B cell (primary cell): ENCODE measurements around the gene MEIS2. TPM values are rescaled to one million over a fixed set of nuclear protein-coding genes. Genes with fewer than 3 reads are reported as not detected.

ENCODE experiments used
- ATAC-seq: fragments of 200-7000 bp; cut with Tn5 transposase; one replicate; pipeline ENCODE4 v1.10.0; 2021; ENCODE audit warnings: low read depth, mild to moderate bottlenecking, moderate number of reproducible peaks, moderate library complexity
- CTCF ChIA-PET: fragments of 350-600 bp; sonication (Branson Sonifier 250); formaldehyde crosslinking; loops from one replicate; lab custom pipeline; 2021; ENCODE audit warnings: antibody characterized with exemption, inconsistent platforms; lab: Charles Lee
- POLR2A ChIA-PET: fragments of 350-600 bp; sonication (Branson Sonifier 250); formaldehyde crosslinking; loops from one replicate; lab custom pipeline; 2021; ENCODE audit warnings: antibody characterized with exemption; lab: Charles Lee
- DNase-seq: peaks from one replicate; pipeline ENCODE4 v3.0.0; 2013
- H2AFZ ChIP-seq: 2 replicates; pipeline ENCODE4 v1.6.1; 2012; ENCODE audit warnings: mild to moderate bottlenecking, low read depth, low read length; ENCODE audit not compliant: insufficient read depth, poor library complexity, severe bottlenecking
- H3K27ac ChIP-seq, 2 donors: 1 replicate in 1 of 2; 2 replicates in 1 of 2; pipeline ENCODE4 v1.5.1; 2012 to 2013; ENCODE audit warnings: low read length in 2 of 2, mild to moderate bottlenecking in 2 of 2, moderate library complexity in 1 of 2
- H3K27me3 ChIP-seq, 4 experiments: fragments of 200-600 bp in 1 of 4; sonication (generic) in 1 of 4; replicated peaks in 1 of 4; 1 replicate in 2 of 4; 2 replicates in 2 of 4; pipeline versions ENCODE4 v1.6.1 to v1.7.0; 2013 to 2016; ENCODE audit warnings: low read length in 3 of 4, mild to moderate bottlenecking in 2 of 4, mixed read lengths in 1 of 4, moderate library complexity in 1 of 4; ENCODE audit not compliant: insufficient read depth in 4 of 4, control insufficient read depth in 3 of 4; ENCODE audit errors: control extremely low read depth in 1 of 4
- H3K36me3 ChIP-seq, 2 experiments: replicated peaks in 1 of 2; 1 replicate in 1 of 2; 2 replicates in 1 of 2; pipeline versions ENCODE4 v1.6.1 to v1.7.1; 2013; ENCODE audit warnings: low read length in 1 of 2; ENCODE audit not compliant: insufficient read depth in 2 of 2, control insufficient read depth in 1 of 2; ENCODE audit errors: control extremely low read depth in 1 of 2, extremely low read depth in 1 of 2
- H3K4me1 ChIP-seq, 2 donors: fragments of 200-600 bp in 1 of 2; sonication (generic) in 1 of 2; 1 replicate in 1 of 2; 2 replicates in 1 of 2; pipeline versions ENCODE4 v1.5.1 to v1.6.1; 2013 to 2017; ENCODE audit warnings: low read length in 2 of 2; ENCODE audit not compliant: control insufficient read depth in 2 of 2, insufficient read depth in 2 of 2
- H3K4me2 ChIP-seq: replicated peaks from 2 replicates; pipeline ENCODE3; 2012; ENCODE audit warnings: mild to moderate bottlenecking, low read depth, low read length; ENCODE audit not compliant: poor library complexity, severe bottlenecking
- H3K4me3 ChIP-seq, 5 experiments: fragments of 200-600 bp in 1 of 5; sonication (generic) in 1 of 5; 1 replicate in 3 of 5; 2 replicates in 2 of 5; pipeline versions ENCODE4 v1.5.1 to v1.7.0; 2011 to 2016; ENCODE audit warnings: low read length in 4 of 5, mild to moderate bottlenecking in 4 of 5, low read depth in 2 of 5, control low read depth in 1 of 5, moderate library complexity in 1 of 5; ENCODE audit not compliant: insufficient read depth in 1 of 5; ENCODE audit errors: control extremely low read depth in 1 of 5, extremely low read depth in 1 of 5
- H3K79me2 ChIP-seq: fragments of 200-600 bp; sonication (generic); one replicate; pipeline ENCODE4 v1.6.0; 2016; ENCODE audit warnings: low read length; ENCODE audit not compliant: control insufficient read depth, insufficient read depth
- H3K9ac ChIP-seq: fragments of 200-600 bp; sonication (generic); 2 replicates; pipeline ENCODE4 v1.6.1; 2017; ENCODE audit warnings: mild to moderate bottlenecking, low read length, moderate library complexity
- H3K9me3 ChIP-seq, 3 donors: one replicate each; pipeline versions ENCODE4 v1.6.1 to v1.7.1; 2013; ENCODE audit warnings: low read length in 2 of 3; ENCODE audit not compliant: control insufficient read depth in 2 of 3, insufficient read depth in 1 of 3; ENCODE audit errors: control extremely low read depth in 1 of 3
- H4K20me1 ChIP-seq: 2 replicates; pipeline ENCODE4 v1.6.0; 2012; ENCODE audit warnings: mild to moderate bottlenecking, low read length; ENCODE audit not compliant: insufficient read depth, control insufficient read depth, poor library complexity, severe bottlenecking
- H3K27ac Mint-ChIP-seq: one replicate; pipeline ENCODE4 v1.8.0; 2021; ENCODE audit warnings: mixed read lengths
- H3K27me3 Mint-ChIP-seq: one replicate; pipeline ENCODE4 v1.8.0; 2021; ENCODE audit warnings: mixed read lengths
- H3K4me1 Mint-ChIP-seq: one replicate; pipeline ENCODE4 v1.8.0; 2021; ENCODE audit warnings: mixed read lengths
- H3K4me3 Mint-ChIP-seq: one replicate; pipeline ENCODE4 v1.8.0; 2021; ENCODE audit warnings: mixed read lengths
- H3K9me3 Mint-ChIP-seq: one replicate; pipeline ENCODE4 v1.8.0; 2022; ENCODE audit warnings: mixed read lengths; ENCODE audit not compliant: insufficient read depth
- CTCF ChIP-seq: fragments of 200-600 bp; IDR thresholded peaks from one replicate; pipeline ENCODE4 v1.8.0; 2022; ENCODE audit warnings: antibody characterized with exemption, mild to moderate bottlenecking
- EZH2 ChIP-seq: IDR thresholded peaks from 2 replicates; pipeline ENCODE4 v1.6.1; 2012; ENCODE audit warnings: borderline replicate concordance, low read depth, mild to moderate bottlenecking, moderate library complexity, low read length; ENCODE audit not compliant: insufficient read depth, poor library complexity, severe bottlenecking
- WGBS: methylation state at CpG from one replicate; pipeline ENCODE4 v1.1.5; 2013; ENCODE audit warnings: missing lambda C conversion rate; ENCODE audit not compliant: insufficient coverage; 5-methylcytosine and 5-hydroxymethylcytosine counted together
- intact Hi-C: fragments of 100-400 bp; cut with micrococcal nuclease; formaldehyde crosslinking; loops from one replicate; pipeline ENCODE4 v1.10.0; 2022
- polyA plus RNA-seq: library from polyadenylated mRNA; depleted of rRNA; stranded (reverse); fragments of >200 nt; gene quantifications from 2 replicates; pipeline ENCODE4 v1.2.3, GENCODE V29; 2012
- total RNA-seq, 2 donors: library from RNA; stranded (reverse); fragments of 120-200 nt in 1 of 2; gene quantifications; 1 replicate in 1 of 2; 2 replicates in 1 of 2; pipeline versions ENCODE4 v1.2.3 to v1.2.4, GENCODE V29; 2013 to 2022

The MEIS2 gene
- total and polyA plus RNA-seq, 2 donors (not counting 1 experiment from before 2014, with no cell fraction given) = 0.22 TPM; not detected in 1

GRCh38 chr15:36903195-36903594, 197.2 kb downstream of the MEIS2 start:
- intact Hi-C loops = no loop called here

GRCh38 chr15:36901012-36901411, 199.3 kb downstream of the MEIS2 start:
- 96% methylated on average over 4 of the region's 4 CpGs for WGBS

More at GRCh38 chr15:36903195-36903594, 197.2 kb downstream of the MEIS2 start:
- ChIA-PET POLR2A (no interaction called here), CTCF (no interaction called here)
- ATAC-seq (no peak), DNase-seq (no peak)
- no peak overlapping the region for H3K4me3 Mint-ChIP-seq
- Histone ChIP-seq H3K4me1 (no peaks in the 10 kb centered on the region), H4K20me1 (no peaks in the 10 kb centered on the region), H3K79me2 (no peaks in the 10 kb centered on the region), H3K4me2 (no peak overlapping the region), H3K9me3 (no peaks in the 10 kb centered on the region), H3K36me3 (no peaks in the 10 kb centered on the region), H3K27me3 (peaks cover 0 to 1% (median 0%) of the 10 kb centered on the region in 4 experiments), H2AFZ (no peak overlapping the region), H3K9ac (no peak overlapping the region), H3K4me3 (no peak overlapping the region), H3K27ac (no peak overlapping the region)
- no peaks in the 10 kb centered on the region for H3K9me3 Mint-ChIP-seq
- H3K4me1 Mint-ChIP-seq = no peaks in the 10 kb centered on the region
- no peaks in the 10 kb centered on the region for H3K27me3 Mint-ChIP-seq
- no peak overlapping the region for H3K27ac Mint-ChIP-seq
- TF ChIP-seq CTCF (no peak), EZH2 (no peak)
- WGBS = no CpG with 5 or more reads among the region's 1 CpG

More at GRCh38 chr15:36901012-36901411, 199.3 kb downstream of the MEIS2 start:
- no peak for TF ChIP-seq EZH2
- TF ChIP-seq CTCF = no peak
- Histone ChIP-seq H3K9ac (no peak overlapping the region), H3K4me1 (no peaks in the 10 kb centered on the region), H3K4me3 (no peak overlapping the region), H3K9me3 (no peaks in the 10 kb centered on the region), H2AFZ (no peak overlapping the region), H4K20me1 (no peaks in the 10 kb centered on the region), H3K79me2 (no peaks in the 10 kb centered on the region), H3K36me3 (no peaks in the 10 kb centered on the region), H3K27me3 (peaks cover 0 to 3% (median 0%) of the 10 kb centered on the region in 4 experiments), H3K27ac (no peak overlapping the region), H3K4me2 (no peak overlapping the region)
- Mint-ChIP-seq H3K4me1 (no peaks in the 10 kb centered on the region), H3K27me3 (peaks cover 8% of the 10 kb centered on the region), H3K9me3 (no peaks in the 10 kb centered on the region), H3K27ac (no peak overlapping the region), H3K4me3 (no peak overlapping the region)
- POLR2A ChIA-PET = no interaction called here
- no peak for DNase-seq
- CTCF ChIA-PET = no interaction called here
- intact Hi-C loops = no loop called here
- no peak for ATAC-seq
